NCI-H446 (cell line): ENCODE data around the gene BZW1.

Experiments
- DNase-seq, 2 experiments: peaks; one replicate each; lab custom pipeline; 2025; lab: John Stamatoyannopoulos, UW

Gene BZW1

GRCh38 chr2:200839513-200839912, 27.8 kb downstream of the BZW1 start:
- no peak for DNase-seq

- no peak for DNase-seq
These were observed 32.6 kb downstream of the BZW1 start for GRCh38 chr2:200843993-200844948.

DNA sequence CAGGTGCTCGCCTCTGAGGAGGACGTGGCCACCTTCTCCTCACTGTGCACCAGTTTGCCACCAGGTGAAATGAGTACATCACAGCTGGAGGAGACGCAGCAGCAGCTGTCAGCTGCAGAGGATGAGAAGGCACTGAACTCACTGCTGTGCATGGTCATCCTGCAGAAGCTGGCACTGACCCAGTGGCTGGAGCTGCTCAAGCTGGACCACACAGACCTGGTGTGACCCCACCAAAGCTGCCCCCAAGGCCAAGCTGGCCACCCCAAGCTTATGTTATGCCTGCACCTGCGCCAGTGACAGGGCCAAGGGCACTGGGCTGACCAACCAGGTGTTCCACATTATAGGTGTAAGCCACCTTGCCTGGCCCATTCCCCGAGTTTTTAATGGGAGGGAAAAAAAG, 33.5 kb downstream of the BZW1 start:
- DNase-seq: no peak

GRCh38 chr2:200845669-200846325, 34.1 kb downstream of the BZW1 start:
- DNase-seq: no peak

DNA sequence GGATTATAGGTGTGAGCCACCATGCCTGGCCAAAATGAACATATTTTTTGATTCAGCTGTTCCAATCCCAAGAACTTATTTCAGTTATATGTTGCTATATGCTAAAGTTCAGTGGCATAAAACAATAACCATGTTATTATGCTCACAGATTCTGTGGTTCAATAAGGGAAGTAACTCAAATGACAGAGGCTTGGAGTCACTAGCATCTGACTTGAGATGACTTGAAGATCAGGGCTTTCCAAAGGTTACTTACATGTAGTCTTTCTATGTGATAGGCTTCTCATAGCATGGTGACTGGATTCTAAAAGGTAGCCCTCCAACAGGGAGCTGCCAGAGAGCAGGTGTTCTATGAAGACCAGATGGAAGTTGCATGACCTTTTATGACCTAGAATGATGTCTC, 35.6 kb downstream of the BZW1 start:
- no peak for DNase-seq

DNA sequence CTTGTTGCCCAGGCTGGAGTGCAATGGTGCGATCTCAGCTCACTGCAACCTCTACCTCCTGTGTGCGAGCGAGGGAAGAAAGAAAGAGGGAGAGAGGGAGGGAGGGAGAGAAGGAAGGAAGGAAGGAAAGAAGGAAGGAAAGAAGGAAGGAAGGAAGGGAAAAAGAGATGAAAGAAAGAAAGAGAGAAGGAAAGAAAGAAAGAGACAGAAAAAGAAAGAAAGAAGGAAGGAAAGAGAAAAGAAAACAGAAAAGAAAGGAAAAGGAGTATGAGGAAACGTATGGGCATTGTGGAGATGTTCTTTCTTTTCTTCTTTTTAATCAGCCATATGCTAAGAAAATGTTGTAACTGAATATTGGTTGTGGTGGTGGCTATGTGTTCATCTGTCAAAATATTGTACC, 36.2 kb downstream of the BZW1 start:
- no peak for DNase-seq

DNA sequence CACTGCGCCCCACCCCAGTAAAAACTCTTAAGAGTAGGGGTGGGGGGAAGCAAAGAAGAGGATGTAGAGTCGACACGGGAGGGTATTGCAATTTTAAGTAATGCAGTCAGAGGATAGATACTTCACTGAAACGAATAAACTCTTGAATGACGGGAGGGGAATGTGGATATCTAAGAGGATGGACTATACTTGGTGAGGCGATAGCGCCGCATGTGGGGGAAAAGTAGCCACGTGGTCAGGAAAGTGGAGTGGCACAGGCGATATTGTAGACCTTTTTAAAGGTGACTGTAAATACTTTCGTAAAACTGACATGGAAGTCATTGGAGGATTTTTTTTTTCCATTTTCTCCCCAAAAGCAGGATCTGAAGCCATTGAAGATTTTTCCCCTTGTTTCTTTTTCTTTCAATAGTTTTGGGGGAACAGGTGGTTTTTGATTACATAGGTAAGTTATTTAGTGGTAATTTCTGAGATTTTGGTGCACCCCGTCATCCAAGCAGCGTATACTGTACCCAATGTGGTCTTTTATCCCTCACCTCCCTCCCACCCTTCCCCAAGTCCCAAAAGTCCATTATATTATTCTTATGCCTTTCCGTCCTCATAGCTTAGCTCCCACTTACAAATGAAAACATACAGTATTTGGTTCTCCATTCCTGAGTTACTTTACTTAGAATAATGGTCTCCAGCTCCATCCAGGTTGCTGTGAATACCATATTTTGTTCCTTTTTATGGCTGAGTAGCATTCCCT, 39.0 kb downstream of the BZW1 start:
- no peak for DNase-seq

- no peak for DNase-seq
These were observed 39.9 kb downstream of the BZW1 start for GRCh38 chr2:200851398-200852248.

DNA sequence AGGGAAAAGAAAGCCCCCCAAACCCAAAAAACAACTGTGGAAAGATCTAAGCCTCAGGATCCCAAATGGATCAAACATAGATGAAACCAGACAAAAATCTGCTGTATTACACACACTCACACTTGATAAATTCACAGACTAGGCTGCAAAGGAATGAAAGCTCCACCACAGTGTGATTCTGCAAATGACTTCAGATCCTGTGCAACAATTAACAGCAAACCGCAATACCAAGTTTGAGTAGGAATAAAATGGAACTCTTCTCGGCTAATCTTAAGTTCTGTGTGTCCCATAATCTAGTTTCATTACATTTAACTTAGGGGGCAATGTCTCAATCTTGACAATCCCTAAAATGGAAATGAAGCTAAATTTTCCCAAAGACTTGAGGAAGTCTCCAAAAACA, 40.9 kb downstream of the BZW1 start:
- DNase-seq: no peak

DNA sequence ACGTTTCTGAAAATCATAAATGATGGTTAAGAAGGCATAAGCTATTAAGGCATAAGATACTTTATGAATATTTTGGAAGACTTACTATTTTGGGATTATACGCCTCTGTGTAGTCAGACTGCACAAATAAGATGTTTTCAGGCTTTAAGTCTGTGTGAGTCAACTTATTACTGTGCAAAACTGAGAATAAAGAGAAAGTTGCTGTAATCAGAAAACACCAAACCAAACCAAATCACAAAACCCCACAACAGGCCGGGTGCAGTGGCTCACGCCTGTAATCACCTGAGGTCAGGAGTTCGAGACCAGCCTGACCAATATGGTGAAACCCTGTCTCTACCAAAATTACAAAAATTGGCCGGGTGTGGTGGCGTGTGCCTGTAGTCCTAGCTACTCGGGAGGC, 45.1 kb downstream of the BZW1 start:
- no peak for DNase-seq

GRCh38 chr2:200860092-200860795, 48.5 kb downstream of the BZW1 start:
- no peak for DNase-seq

DNA sequence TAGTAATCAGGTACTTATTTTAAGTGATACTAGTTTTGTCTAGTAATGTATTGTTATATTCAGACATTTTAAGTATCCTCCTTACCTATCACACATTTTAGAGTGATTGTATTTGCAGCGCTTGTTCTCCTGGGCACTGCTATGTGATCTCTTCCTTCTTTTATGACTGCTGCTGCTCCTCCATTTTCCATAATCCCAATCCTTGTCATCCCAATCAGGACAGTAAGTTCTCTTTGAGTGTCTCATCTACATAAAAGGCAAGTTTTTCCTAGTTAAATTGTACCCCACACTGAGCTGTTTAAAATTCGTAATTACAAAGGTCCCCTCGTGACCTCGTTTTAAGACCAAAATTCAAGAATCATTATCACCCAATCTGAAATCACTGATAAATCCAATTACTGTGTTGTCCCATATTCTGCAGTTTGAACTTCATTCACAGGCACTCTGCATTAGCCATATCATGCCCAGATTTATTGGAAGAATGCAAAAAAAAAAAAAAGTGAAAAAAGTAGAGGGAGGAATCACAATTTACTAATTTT, 50.0 kb downstream of the BZW1 start:
- no peak for DNase-seq

- peak; percentile 8 to 31 for DNase-seq
These were observed 50.9 kb downstream of the BZW1 start for GRCh38 chr2:200862532-200863000.

DNA sequence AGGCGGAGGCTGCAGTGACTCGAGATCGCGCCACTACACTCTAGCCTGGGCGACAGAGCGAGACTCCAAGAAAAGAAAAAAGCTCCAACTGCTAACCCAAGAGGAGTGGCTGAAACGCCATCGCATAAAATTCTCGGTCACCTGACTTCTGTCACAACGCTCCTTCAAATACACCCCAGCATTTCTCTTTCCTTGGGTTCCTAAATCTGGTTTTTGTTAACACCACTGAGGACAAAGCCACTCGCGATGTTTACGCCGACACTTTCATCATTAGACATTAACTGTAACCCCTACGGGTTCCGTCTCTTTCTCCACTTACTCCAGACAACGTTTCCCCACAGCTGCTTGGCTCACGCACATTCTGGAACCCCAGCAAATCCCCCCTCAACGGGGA, 52.1 kb downstream of the BZW1 start:
- DNase-seq: no peak

- DNase-seq: peak; percentile 87 to 94
These were observed 52.7 kb downstream of the BZW1 start, which contains the start of gene CLK1 for GRCh38 chr2:200864176-200865034. CLK1 (minus strand) TSS chr2:200864658; CDS start chr2:200861862, 2,796 bp downstream.

- no peak for DNase-seq
These were observed 57.3 kb downstream of the BZW1 start for GRCh38 chr2:200869014-200869413.

DNA sequence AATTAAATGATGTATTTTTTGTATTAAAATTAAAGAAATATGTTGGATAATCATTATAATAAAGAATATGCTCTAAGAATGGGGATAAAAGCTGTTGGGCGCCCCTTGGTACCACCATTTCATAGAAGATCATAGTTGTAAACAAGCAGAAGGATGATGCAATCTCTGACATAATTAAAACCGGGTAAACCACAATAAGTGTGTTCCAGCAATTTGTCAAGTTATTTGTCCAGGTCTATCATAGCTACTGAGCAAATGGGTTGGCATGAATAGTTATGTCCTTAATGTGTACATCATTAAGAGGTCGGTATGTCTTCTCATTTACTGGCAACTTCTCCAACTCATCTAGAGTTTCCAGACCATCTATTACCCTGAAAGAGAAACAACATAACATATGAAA, 59.4 kb downstream of the BZW1 start:
- DNase-seq: no peak

DNA sequence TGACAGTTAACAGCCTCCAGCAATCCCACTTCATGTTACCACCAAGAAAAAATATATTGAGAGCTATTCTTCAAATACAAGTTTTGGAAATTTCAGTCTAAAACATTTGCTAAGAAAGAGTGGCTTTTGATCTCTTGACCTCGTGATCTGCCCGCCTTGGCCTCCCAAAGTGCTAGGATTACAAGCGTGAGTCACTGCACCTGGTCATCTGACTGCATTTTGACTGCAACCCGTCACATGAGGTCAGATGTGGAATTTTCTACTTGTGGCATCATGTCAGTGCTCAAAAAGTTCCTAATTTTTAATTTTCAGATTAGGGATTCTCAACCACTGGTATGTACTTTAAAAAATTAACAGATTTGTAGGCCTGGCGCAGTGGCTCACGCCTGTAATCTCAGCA, 61.9 kb downstream of the BZW1 start:
- DNase-seq: no peak
